HG02588 (cell line): ENCODE results near the gene COL15A1.
A peak's percentile ranks its signal among the peaks of the same experiment; 100 is the strongest.

Experiments
- ATAC-seq: cut with Tn5 transposase; IDR thresholded peaks from one replicate; pipeline ENCODE4 v1.9.1; 2021; ENCODE audit warnings: mild to moderate bottlenecking, moderate library complexity; ENCODE audit not compliant: unreplicated experiment

COL15A1 gene

DNA sequence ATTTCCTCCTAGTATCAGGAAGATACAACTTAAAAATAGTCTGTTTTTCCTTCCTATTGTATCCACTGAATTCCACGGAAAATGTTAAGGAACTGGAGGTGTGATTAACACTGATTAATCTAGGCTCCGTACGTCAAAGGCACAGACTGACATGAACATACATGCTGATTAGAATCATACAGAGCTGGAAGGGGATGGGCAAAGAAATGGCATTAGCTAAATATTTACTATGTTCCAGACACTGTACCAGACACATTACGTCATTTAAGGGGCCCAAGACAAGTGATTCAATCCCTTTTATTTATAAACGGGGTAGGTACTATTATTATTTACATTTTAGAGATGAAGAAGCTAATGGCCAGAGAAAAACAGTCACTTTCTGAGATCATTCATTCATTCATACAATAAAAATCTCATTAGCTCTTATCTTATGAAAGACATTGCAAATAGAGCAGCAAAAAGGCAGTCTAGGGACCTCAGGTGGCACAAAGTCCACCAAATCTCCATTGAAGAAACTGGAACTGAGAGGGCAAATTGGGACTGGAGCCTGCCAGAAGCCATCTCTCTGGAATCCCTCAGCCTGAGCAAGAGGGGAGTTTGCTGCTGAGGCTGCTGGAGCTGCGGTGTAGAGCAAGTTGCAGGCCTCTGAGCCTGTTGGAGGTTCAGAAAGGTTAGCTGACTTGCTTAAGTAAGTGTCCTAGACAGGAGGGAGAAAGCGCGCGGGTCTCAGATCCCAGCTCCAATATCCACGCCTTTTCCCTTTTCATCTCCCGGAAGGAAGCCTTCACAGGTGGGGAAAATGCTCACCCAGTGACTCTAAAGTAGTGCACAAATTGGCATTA lies 159.6 kb downstream of the COL15A1 start:
- no peak for ATAC-seq

DNA sequence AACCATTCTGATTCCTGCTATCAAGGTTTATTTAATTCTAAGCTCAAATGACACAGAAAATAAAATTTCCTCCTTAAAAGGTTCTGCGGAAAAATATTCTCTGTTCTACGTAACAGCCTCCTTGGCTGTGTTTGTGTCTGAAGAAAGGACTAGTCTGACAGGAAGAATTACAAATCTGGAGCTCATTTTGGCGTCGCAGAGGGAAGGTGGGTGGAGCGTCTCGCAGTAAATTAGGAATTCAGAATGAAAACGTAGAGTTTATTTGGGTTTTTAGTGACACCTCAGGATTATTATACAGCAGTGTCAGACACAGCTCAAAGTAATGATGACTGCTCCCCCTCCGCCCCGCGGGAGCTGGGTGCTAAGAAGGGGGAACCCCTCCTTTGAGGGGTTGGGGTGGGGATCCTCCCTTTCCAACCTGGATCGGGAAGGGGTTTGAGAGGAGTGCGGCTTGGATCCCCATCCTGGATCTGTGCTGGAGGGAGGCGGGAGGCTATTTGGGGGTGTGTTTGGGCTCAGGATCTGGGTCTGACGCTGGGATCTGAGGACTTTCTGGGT lies 160.3 kb downstream of the COL15A1 start:
- no peak for ATAC-seq

DNA sequence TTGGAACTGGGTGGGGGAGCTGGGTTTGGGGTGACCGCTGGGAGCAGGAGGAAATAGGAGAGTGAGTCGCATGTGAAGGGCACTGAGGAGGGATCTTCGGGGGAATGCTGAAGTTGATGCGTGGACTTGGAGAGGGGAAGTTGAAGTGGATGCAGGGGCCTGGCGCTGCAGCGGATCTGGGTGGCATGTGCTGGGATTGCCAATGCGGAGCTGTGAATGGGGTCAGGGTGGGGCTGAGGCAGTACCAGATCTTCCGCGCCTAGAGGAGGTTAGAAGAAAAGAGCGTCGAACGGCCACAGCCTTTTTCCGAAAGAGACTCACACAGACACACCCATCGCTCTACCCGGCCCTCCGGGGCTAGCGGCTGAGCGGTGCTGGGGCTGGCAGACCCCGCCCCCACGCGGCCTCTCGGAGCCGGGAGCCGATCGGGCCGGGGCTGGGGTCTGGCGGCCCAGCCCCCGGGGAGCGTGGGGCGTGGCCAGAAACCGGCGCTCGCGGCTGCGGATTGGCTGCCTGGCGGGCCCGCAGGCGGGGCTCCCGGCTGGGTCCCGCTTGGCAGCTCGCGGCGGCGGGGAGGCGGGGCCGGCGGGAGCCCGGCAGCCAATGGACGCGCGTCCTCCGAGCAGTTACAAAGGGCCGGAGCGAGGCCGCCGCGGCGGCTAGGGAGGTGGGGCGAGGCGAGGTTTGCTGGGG lies 160.9 kb downstream of the COL15A1 start, which contains the start of gene TGFBR1:
Gene TGFBR1 (plus strand): TSS at position 655 of the 693 bp plus-strand sequence. CDS start 93 bp downstream, outside the sequence.
- peak; percentile 91 for ATAC-seq

DNA sequence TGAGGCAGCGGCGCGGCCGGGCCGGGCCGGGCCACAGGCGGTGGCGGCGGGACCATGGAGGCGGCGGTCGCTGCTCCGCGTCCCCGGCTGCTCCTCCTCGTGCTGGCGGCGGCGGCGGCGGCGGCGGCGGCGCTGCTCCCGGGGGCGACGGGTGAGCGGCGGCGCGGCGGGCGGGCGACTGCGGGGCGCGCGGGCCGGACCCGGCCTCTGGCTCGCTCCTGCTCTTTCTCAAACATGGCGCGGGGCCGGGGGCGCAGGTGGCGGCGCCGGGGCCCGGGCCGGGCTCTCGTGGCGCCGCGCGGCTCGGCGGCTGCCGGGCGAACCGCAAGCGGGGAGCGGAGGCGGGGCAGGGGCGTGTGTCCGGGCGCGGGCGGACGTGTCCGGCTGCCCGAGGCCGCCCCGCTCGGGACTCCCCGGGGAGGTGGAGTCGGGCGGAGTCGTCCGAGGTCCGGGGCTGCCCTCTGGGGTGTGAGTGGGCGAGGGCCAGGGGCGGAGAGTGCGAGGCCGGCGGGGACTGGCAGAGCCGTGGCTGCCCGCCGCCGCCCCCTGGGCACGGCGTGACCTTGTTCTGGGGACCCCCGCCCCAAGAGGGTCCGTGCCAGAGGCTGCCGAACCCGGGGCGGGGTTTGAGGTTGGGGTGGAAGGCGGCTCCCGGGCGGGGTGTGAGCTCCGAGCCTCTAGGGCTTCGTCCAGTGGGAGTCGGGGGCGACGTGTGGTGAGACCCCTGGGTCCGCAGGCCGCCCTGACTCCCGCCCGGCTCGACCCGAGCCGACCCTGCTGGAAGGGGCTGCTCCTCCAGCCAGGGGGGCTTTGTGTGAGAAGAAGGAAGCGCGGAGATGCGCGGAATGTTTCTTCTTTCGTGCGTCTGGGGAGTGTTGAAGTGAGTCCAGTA lies 161.7 kb downstream of the COL15A1 start:
- ATAC-seq, result peak; percentile 63

GRCh38 chr9:99106044-99106375 lies 162.3 kb downstream of the COL15A1 start:
- no peak for ATAC-seq

DNA sequence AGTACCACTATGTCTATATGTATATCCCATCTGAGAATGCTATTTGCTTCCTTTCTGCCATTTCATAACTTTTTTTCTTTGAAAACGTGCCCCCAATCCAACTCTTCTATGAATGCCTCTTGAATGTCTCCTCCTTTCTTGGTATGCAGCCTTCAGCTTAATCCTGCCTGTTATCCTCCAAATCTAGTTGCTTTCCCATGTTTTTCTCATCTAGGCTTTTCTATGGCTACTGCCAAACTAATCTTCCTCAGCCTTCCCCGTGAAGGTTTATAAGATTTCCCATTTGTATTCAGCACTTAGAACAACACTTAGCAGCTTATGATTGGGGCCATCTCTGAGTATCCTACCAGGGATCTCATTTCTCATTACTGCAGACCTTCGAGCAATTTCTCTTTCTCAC lies 163.7 kb downstream of the COL15A1 start:
- no peak for ATAC-seq

DNA sequence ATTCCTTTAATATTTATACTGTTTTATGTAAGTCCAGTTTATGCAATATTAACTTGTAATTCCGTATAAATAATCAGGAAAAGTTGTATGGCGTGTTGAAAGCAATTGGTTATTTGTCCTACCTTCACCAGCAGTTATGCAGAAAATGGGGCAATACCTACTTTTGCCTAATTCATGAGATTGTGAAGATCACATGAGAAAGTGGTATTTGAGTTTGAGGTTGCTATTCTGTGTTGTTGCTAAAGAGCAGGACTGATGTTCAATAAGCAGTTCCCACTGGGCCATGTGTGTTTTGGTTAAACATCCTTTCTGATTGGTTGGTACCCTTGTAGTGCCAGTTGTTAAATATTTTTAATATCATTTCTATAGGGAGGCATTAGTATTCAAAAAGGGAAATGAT lies 164.4 kb downstream of the COL15A1 start:
- ATAC-seq, result no peak

GRCh38 chr9:99109522-99109921 lies 165.8 kb downstream of the COL15A1 start:
- no peak for ATAC-seq

GRCh38 chr9:99112750-99113413 lies 169.2 kb downstream of the COL15A1 start:
- ATAC-seq, result no peak

GRCh38 chr9:99113414-99114048 lies 169.8 kb downstream of the COL15A1 start:
- no peak for ATAC-seq

GRCh38 chr9:99114049-99114440 lies 170.3 kb downstream of the COL15A1 start:
- no peak for ATAC-seq

GRCh38 chr9:99114846-99115500 lies 171.3 kb downstream of the COL15A1 start:
- no peak for ATAC-seq

DNA sequence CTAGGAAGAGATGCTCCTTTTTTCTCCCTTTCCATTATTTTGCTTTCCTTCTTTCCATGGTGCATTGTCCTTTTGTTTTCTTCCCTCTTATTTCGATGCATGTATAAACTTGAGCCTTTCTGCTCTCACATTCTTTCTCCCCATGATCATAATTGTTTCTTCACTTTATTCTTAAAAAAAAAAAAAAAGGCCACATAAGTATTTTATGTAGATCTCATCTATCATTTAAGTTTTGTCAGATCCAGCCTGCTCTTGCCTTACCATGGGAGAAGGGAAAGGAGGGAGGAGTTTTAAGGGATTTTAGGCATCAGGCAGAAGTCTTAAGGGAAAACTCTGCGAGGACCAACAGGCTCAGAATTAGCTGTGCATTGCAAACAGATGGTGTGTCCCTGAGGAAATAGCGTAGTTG lies 172.3 kb downstream of the COL15A1 start:
- ATAC-seq, result no peak

DNA sequence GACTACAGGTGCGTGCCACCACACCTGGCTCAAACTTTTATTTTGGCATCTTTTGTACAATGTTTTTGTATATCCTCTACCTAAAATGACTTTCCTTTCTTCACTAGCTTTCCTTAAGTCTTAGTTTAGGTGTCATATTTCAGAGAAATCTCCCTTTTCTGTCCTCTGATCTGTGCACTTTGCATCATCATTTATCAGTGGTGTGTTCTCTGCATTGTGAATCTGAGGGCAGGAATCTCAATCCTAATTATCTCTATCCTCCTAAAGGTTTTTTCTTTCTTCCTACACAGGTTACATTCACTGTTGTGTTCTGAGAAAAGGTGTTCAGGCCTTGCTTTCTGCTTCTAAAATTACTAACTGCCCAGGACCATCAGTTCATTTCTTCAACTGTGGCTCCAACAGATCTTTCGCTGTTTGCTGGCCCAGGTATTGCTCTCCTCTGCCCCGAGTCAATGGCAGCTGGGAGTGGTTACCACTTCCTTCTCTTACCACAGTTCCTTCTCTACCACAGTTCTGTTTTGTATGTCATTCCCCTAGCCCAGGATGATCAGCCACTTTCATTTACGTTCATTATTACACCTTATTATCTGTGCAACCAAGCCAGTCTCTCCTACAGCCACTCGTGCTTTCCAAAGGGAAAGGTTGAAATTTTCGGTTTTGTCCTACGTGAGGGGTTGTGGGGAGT lies 175.2 kb downstream of the COL15A1 start:
- peak; percentile 97 for ATAC-seq

GRCh38 chr9:99119976-99120655 lies 176.4 kb downstream of the COL15A1 start:
- no peak for ATAC-seq
